Activated CD8-positive, alpha-beta T cell treated with anti-CD3 and anti-CD28 coated beads for 36 hours (primary cell): Measurements from ENCODE around the gene CFAP43. TPM values are rescaled to one million over a fixed set of nuclear protein-coding genes. Genes with fewer than 3 reads are reported as not detected.

Source experiments
- ATAC-seq: fragments of 200-7000 bp; cut with Tn5 transposase; one replicate; pipeline ENCODE4 v1.10.0; 2021; ENCODE audit warnings: mild to moderate bottlenecking, moderate library complexity
- CTCF ChIA-PET: fragments of 350-600 bp; sonication (Branson Sonifier 250); formaldehyde crosslinking; loops from one replicate; lab custom pipeline; 2021; ENCODE audit warnings: antibody characterized with exemption; lab: Charles Lee
- POLR2A ChIA-PET: fragments of 350-600 bp; sonication (Branson Sonifier 250); formaldehyde crosslinking; loops from one replicate; lab custom pipeline; 2021; ENCODE audit warnings: antibody characterized with exemption; lab: Charles Lee
- DNase-seq: peaks from one replicate; pipeline ENCODE4 v3.0.0-alpha.2; 2020
- H3K27ac Mint-ChIP-seq: one replicate; pipeline ENCODE4 v1.8.0; 2021; ENCODE audit warnings: mild to moderate bottlenecking, mixed read lengths
- H3K27me3 Mint-ChIP-seq: one replicate; pipeline ENCODE4 v1.8.0; 2021; ENCODE audit warnings: mixed read lengths
- H3K36me3 Mint-ChIP-seq: one replicate; pipeline ENCODE4 v1.8.0; 2021; ENCODE audit warnings: low read depth, mixed read lengths
- H3K4me1 Mint-ChIP-seq: one replicate; pipeline ENCODE4 v1.8.0; 2021; ENCODE audit warnings: low read depth, mixed read lengths
- H3K4me3 Mint-ChIP-seq: one replicate; pipeline ENCODE4 v1.8.0; 2021; ENCODE audit warnings: mild to moderate bottlenecking, moderate library complexity, mixed read lengths
- H3K9me3 Mint-ChIP-seq: one replicate; pipeline ENCODE4 v1.8.0; 2021; ENCODE audit warnings: mixed read lengths
- CTCF ChIP-seq: fragments of 200-600 bp; IDR thresholded peaks from one replicate; pipeline ENCODE4 v1.8.0; 2022; ENCODE audit warnings: antibody characterized with exemption, mild to moderate bottlenecking
- intact Hi-C: fragments of 100-400 bp; cut with micrococcal nuclease; formaldehyde crosslinking; loops from one replicate; pipeline ENCODE4 v1.10.0; 2022
- total RNA-seq, 2 experiments: library from RNA; stranded (reverse); gene quantifications; one replicate each; pipeline ENCODE4 v1.2.3, GENCODE V29; 2021

The CFAP43 gene
- total RNA-seq, 2 experiments from 2014 or later, result 0.16 TPM; not detected in 1

- H3K27ac Mint-ChIP-seq, result no peak overlapping the region
- ChIA-PET CTCF (interaction anchor here (0.8 to 2.5 kb wide), 3 partner anchors 10 to 31 kb away, joined by 3 to 7 read pairs (median 4); partner anchors contain the start of gene SFR1), POLR2A (no interaction called here)
- peaks cover 1% of the 10 kb centered on the region for H3K9me3 Mint-ChIP-seq
- intact Hi-C loops, result no loop called here
- DNase-seq (no peak), ATAC-seq (no peak)
- no peak overlapping the region for H3K4me3 Mint-ChIP-seq
- no peaks in the 10 kb centered on the region for H3K36me3 Mint-ChIP-seq
- no peak for TF ChIP-seq CTCF
- H3K27me3 Mint-ChIP-seq, result peaks cover 3% of the 10 kb centered on the region
- peaks cover 2% of the 10 kb centered on the region for H3K4me1 Mint-ChIP-seq
Observed at GRCh38 chr10:104099941-104100340, 132.2 kb downstream of the CFAP43 start.

- Mint-ChIP-seq H3K36me3 (no peaks in the 10 kb centered on the region), H3K4me1 (peaks cover 3% of the 10 kb centered on the region), H3K27me3 (peaks cover 3% of the 10 kb centered on the region), H3K4me3 (no peak overlapping the region), H3K9me3 (peaks cover 1% of the 10 kb centered on the region), H3K27ac (no peak overlapping the region)
- CTCF ChIA-PET, result interaction anchor here (0.8 kb wide), 1 partner anchor 10 kb away, joined by 4 read pairs; no protein-coding TSS in a partner anchor
- DNase-seq (no peak), ATAC-seq (no peak)
- no peak for TF ChIP-seq CTCF
- POLR2A ChIA-PET, result no interaction called here
- intact Hi-C loops, result no loop called here
Observed at GRCh38 chr10:104099269-104099668, 132.9 kb downstream of the CFAP43 start.

GRCh38 chr10:104098358-104098925, 133.7 kb downstream of the CFAP43 start:
- H3K27me3 Mint-ChIP-seq, result peaks cover 3% of the 10 kb centered on the region
- peaks cover 8% of the 10 kb centered on the region for H3K4me1 Mint-ChIP-seq
- H3K36me3 Mint-ChIP-seq, result no peaks in the 10 kb centered on the region
- no peak for DNase-seq
- ChIA-PET CTCF (no interaction called here), POLR2A (no interaction called here)
- no peak for ATAC-seq
- H3K4me3 Mint-ChIP-seq, result no peak overlapping the region
- peaks cover 6% of the 10 kb centered on the region for H3K9me3 Mint-ChIP-seq
- no peak overlapping the region for H3K27ac Mint-ChIP-seq
- intact Hi-C loops, result no loop called here
- TF ChIP-seq CTCF, result no peak

- ChIA-PET CTCF (interaction anchor here (1.1 kb wide), 1 partner anchor 8 kb away, joined by 3 read pairs; no protein-coding TSS in a partner anchor), POLR2A (no interaction called here)
- Mint-ChIP-seq H3K4me1 (peaks cover 11% of the 10 kb centered on the region), H3K36me3 (no peaks in the 10 kb centered on the region), H3K27ac (no peak overlapping the region), H3K4me3 (no peak overlapping the region), H3K27me3 (peaks cover 3% of the 10 kb centered on the region), H3K9me3 (peaks cover 9% of the 10 kb centered on the region)
- DNase-seq (no peak), ATAC-seq (no peak)
- no peak for TF ChIP-seq CTCF
- intact Hi-C loops, result no loop called here
Observed at GRCh38 chr10:104096692-104097091, 135.5 kb downstream of the CFAP43 start.

- CTCF ChIA-PET, result interaction anchor here (1.6 kb wide), 1 partner anchor 11 kb away, joined by 7 read pairs; no protein-coding TSS in a partner anchor
- peaks cover 3% of the 10 kb centered on the region for H3K27me3 Mint-ChIP-seq
- H3K4me3 Mint-ChIP-seq, result no peak overlapping the region
- ATAC-seq (no peak), DNase-seq (no peak)
- no peak overlapping the region for H3K27ac Mint-ChIP-seq
- POLR2A ChIA-PET, result no interaction called here
- TF ChIP-seq CTCF, result no peak
- peaks cover 9% of the 10 kb centered on the region for H3K9me3 Mint-ChIP-seq
- intact Hi-C loops, result no loop called here
- H3K4me1 Mint-ChIP-seq, result peaks cover 11% of the 10 kb centered on the region
- no peaks in the 10 kb centered on the region for H3K36me3 Mint-ChIP-seq
Observed at GRCh38 chr10:104092749-104093148, 139.4 kb downstream of the CFAP43 start.
